NCI-H146 treated with DMSO at 0.1 percent for 48 hours (cell line): ENCODE results near the gene MYADML2.
A peak's percentile ranks its signal among the peaks of the same experiment; 100 is the strongest.
"Not testable (repeated sequence)": the region's sequence is repeated elsewhere in the genome, so short reads cannot be mapped to it uniquely, and the experiment has no call there.

Experiments
- DNase-seq: peaks from one replicate; lab custom pipeline; 2025; ENCODE audit not compliant: unreplicated experiment; lab: John Stamatoyannopoulos, UW

Gene MYADML2

DNA sequence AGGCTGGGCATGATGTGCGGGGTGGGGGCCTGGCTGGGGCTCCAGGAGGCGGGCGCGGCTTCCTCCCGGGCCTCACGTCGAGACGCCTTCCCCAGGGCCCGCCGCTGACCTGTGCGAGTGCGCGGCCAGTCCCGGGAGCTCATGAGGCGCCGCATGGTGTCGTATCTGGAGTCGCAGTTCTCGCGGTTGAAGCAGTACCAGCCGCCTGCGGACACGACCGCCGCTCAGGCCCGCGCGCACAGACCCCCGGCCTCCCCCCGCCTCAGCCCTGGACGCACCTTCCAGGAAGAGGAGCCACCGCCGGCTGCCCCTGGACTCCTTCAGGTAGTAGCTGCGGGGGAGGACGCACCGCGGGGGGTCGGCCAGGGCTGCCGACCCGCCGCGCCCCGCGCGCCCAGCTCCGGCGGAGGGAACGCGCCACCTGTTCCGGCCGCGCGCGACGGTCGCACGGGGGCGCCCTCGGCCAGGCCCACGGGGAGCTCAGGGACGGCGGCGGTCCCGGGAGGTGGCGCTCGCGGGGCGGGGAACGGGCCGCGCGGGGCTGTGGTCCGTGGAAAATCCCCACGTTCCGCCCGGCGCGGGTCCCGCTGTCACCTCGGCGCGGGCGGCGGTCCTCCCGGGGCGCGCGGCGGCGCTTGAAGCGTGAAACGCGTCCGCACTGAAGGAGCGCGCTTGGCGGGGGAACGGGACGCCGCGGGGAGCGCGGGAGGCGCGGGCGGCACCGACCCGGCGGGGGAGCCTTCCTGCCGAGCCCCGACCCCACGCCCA is 12.5 kb upstream of the MYADML2 start:
- no peak for DNase-seq

DNA sequence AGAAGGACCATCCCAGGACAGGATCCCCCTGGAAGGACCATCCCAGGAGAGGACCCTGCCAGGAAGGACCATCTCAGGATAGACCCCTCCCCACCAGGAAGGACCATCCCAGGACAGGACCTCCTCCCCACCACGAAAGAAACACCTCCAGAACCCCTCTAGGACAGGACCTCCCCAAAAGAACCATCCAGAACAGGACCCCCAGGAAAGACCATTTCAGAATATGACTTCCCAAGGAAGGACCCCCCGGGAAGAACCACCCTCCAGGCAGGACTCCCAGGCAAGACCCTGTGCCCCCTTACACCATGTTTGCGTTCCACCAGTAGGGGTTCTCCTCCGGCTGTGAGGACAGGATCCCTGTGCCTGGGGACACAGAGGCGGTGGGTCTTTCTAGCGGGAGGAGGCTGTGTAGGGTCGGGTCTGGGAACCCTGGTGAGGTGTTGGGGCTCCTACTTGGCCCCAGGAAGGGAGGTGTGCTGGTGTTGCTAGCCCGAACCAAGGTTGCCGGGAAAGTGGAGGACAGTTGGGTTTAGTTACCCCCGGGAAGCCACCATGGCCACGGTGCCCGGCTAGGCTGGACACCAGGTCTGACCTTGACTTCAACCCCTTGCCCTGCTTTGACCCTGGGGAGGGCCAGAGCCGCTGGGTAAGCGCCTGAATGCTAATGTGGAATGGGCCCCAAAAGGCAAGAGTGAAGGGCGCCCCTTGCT is 11.8 kb upstream of the MYADML2 start:
- DNase-seq, result no peak

DNA sequence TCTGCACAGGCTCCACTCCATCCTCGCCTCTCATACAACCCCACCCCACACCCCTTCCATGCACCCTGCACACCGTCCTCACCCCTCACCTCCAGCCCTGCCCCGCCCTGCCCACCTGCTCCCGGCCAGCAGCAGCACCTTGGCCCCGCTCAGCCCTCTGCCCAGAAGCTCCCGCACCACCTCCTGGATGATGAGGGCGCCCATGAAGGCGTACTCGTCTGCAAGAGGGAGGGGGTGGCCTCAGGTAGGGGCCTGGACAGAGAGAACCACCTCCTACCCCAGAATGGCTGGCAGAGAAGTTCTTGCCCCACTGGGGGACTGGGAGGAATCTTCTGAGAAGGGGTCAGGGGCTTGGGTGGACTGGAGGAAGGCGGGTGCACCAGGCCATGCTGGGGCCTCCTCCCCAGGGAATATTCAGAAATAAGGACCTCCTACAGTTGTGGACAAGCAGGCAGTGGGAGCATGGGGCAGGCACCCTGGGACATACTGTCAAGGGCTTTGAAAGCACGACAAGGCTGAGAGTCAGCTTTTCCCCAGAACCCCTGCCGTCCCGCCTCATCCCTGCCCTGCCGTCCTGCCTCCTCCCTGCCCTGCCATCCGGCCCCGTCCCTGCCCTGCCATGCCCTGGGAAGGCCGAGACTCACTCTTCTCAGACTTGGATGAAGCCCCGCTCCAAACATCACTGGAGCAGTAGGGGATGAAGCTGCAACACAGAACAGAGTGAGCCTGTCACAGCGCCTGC is 10.8 kb upstream of the MYADML2 start:
- DNase-seq, result no peak

DNA sequence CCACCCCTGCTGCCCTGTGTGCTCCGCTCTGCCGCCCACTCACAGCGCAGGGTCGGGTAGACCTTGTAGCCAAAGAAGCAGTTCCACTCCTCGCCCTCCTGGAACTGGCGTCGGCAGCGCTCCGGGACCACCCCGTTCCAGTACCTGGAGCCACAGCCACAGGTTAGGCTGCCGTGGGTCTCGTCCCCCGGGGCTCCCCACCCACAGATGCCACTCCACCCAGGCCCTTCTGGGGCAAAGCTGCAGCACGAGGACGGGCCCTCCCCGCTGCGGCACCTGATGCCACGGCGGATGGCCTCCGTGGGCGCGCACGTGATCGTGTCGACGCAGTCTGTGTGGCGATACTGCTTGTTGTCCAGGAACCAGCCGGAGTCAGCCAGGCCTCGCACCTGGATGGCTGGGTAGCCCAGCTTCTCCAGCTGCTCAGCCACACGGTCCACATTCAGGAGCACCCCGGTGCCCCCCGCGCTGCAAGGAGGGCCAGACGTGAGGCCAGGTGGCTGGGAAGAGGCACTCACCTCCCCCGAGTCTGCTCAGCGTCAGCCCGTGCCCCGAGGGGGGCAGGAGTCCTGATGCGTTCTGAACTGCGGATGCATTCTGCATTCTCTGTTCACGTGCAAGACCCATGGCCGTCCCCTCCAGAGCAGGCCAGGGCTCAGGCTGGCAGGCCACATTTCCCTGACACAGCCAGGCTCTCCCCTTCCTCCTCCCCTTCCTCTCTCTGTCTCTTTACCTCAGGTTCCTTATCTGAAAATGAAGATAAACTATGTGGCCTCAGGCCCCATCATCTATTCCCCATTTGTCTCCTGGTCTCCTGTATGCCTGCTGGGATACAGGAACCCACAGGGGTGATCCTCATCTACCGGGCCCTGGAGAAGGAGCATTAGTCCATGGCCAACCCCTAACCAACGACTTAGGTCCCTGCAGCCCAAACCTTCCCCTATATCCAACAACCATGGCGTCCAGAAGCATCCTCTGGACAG is 9.9 kb upstream of the MYADML2 start:
- no peak for DNase-seq

DNA sequence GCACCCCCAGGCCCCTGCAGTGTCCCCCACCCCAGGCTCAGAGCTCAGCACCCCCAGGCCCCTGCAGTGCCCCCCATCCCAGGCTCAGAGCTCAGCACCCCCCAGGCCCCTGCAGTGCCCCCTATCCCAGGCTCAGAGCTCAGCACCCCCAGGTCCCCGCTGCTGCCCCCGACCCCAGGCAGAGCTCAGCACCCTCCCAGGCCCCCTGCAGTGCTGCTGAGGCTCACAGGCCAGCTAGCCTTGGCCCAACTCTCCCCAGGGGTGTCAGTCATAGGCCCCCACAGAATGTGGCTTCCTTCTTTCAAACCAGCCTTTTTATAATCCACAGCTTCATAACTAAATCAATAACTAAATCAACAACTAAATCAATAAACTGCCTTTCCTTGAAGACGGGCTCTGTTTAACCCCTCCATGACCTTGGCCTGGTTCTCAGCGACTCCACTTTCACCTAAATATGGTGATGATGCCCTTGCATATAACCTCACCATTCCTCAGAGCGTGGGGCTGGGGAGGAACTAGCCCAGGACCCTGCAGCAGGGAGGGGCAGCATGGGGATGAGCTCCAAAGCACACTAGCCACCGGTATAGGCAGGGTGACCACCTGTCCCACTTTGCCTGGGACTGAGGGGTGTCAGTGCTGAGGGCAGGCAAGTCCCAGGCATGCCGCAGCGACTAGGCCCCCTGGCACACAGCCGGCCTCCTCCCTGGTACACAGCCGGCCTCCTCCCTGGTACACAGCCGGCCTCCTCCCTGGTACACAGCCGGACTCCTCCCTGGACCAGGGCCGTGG is 8.9 kb upstream of the MYADML2 start:
- DNase-seq, result no peak

DNA sequence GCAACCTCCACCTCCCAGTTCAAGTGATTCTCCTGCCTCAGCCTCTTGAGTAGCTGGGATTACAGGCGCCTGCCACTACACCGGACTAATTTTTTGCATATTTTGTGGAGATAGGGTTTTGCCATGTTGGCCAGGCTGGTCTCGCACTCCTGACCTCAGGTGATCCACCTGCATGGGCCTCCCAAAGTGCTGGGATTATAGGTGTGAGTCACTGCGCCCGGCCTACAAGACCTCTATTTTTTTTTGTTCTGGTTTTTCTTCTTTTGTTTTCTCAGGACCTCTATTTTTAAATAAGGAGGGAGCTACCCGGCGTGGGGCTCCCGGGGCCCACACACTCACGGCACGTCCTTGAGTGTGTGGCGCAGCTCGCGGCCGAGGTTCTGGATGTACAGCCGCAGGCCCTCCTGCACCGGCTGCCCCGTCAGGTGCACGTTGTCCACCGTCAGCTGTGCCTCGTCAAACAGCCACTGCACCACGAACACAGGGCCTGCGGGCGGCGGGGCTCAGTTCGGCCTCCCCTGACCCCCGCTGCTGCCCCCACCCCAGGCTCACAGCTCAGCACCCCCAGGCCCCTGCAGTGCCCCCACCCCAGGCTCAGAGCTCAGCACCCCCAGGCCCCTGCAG is 8.1 kb upstream of the MYADML2 start:
- DNase-seq, result no peak

DNA sequence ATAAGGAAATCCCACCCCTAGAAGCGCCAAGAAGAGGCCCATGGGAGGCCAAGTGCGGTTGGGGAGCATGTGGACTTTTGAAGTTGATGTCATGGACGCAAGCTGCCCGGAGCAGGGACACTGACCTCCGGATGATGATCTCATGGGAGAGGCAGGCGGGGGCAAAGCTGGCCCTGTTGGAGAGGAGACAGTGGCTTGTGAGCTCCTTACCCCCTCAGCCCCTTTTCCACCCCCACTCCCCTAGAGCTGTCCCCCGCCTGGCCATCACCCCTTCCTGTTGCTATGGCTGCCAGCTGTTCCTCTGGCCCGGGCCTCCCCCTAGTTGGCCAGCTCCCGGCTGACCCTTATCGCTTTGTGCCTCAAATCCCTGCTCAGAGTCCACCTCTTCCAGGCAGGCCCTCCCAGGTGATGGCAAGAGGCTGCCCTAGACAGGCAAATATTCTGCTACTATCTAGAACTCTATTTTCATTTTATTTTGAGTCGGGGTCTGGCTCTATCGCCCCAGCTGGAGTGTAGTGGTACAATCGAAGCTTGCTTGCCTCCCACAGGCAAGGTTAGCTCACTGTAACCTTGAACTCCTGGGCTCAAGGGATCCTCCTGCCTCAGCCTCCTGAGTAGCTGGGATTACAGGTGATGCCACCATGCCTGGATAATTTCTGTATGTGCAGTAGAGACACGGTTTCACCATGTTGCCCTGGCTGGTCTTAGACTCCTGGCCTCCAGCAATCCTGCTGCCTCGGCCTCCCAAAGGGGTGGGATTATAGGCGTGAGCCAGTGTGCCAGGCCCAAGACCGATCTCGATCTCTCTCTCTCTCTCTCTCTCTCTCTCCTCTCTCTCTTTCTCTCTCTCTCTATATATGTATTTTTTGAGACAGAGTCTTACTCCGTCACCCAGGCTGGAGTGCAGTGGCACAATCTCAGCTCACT is 7.4 kb upstream of the MYADML2 start:
- no peak for DNase-seq

DNA sequence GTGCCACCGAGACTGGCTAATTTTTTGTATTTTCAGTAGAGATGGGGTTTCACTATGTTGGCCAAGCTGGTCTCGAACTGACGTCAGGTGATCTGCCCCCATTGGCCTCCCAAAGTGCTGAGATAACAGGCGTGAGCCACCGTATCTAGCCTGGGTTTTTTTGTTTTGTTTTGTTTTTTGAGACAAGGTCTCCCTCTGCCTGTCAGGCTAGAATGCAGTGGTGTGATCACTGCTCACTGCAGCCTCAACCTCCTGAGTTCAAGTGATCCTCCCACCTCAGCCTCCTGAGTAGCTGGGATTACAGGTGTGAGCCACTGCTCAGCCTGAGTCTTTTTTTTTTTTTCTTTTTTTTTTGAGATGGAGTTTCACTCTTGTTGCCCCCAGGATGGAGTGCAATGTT is 6.4 kb upstream of the MYADML2 start:
- DNase-seq, result not testable (repeated sequence)

DNA sequence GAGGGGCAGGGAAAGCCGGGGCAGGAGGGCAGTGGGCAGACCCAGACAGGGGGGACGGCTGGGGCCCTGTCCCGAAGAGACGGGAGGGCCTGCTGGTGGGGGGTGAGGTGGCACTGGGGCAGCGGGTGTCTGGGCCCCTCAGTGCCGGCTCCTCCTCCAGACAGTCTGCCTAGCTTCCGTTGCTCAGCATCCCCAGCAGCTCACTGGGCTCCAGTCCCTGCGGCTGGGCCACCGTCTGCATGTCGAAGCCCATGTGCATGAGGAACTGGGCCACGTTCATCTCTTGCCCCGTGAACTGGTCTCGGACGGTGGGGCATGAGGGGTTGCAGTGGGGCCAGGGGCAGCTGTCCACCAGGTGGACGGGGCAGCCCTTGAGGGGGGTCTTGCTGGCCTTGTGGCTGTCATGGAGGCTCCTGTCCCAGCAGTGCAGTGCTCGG is 5.8 kb upstream of the MYADML2 start:
- no peak for DNase-seq

DNA sequence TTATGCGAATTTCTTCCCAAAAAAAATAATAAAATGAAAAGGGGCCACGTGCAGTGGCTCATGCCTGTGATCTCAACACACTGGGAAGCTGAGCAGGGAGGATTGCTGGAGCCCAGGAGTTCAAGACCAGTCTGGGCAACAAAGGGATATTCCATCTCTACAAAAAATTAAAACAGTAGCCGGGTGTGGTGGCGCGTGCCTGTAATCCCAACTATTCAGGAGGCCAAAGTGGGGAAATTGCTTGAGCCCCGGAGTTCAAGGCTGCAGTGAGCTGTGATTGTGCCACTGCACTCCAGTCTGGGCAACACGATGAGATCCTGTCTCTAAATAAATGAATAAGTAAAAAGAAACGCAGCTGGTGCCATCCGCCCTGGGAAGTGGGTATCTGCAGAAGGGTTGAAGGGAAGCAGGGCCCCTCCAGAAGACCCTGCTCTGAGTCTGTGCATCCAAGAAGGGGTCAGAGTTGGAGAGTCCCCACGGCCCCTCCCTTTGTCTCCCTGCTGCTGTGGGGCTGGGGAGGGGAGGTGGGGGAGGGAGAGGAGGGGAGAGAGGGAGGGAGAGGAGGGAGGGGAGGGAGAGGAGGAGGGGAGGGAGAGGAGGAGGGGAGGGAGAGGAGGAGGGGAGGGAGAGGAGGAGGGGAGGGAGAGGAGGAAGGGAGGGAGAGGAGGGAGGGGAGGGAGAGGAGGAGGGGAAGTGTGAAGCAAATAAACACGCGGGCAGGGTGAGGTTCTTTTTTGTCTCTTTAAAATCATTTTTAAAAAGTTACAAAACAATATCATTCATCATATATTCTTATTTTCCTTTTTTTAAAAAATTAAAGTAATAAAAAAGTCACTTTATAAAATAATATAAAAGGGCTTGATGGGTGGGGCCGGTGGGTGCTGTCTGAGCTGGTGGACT is 5.0 kb upstream of the MYADML2 start:
- no peak for DNase-seq

DNA sequence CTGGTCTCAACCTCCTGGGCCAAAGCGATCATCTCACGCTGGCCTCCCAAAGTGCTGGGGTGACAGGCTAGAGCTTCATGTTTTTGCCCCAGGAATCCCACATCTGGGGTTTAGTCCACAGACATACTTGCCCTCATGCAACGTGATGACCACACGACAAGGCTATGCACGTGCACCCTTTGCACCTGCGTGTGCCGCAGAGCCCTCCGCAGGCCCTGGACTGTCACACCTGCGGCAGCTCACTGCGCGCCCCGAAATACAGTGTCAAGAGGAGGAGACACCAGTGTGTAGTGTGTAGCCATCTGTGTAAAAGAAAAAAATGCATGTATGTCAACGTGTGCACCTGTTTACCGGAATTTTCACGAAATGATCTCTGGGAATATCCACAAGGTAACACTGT is 3.5 kb upstream of the MYADML2 start:
- no peak for DNase-seq

DNA sequence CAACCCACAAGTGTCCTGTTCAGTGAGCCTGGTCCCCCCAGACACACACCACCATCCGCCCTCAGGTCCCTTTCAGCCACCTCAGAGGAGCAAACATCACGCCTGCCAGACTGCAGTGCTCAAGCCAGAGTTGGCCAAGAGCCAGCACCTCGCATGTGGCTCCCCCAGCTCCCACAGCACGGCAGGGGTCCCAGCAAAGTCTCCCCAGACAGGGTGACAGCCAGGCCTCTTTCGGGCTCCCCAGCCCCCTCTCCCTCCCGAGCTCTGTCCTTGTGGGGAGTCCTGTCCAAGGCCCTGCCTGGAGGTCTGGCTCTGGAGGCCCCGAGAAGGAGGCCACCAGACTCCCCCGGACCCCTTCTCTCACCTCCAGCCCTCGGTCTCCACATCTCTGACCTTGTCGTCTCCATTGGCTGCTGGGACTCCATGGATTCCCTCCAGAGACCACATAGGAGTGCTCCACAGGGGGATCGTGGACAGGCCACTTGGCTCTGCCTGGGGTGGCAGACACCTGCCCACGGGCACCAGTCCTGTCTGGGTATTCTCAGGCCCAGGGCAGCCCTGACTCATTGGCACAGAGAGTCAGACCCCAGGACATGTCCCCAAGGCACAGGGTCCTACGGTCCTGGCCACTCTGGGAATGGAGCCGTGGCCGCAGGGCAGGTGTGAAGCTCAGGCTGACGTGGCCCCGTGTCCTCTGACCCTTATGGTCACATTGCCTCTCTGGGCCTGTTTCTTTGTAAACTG is 1.8 kb upstream of the MYADML2 start:
- no peak for DNase-seq

DNA sequence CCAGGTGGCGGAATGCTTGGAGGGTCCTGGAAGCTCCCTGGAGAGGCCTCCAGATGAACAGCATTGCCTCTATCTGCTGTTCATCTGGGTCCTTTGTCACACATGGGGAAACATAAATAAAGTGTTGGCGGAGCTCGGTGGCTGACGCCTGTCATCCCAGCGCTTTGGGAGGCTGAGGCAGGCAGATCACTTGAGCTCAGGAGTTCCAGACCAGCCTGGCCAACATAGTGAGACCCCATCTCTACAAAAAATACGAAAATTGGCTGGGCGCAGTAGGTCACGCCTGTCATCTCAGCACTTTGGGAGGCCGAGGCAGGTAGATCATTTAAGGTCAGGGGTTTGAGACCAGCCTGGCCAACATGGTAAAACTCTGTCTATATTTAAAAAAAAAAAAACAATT is 2.2 kb downstream of the MYADML2 start:
- no peak for DNase-seq

DNA sequence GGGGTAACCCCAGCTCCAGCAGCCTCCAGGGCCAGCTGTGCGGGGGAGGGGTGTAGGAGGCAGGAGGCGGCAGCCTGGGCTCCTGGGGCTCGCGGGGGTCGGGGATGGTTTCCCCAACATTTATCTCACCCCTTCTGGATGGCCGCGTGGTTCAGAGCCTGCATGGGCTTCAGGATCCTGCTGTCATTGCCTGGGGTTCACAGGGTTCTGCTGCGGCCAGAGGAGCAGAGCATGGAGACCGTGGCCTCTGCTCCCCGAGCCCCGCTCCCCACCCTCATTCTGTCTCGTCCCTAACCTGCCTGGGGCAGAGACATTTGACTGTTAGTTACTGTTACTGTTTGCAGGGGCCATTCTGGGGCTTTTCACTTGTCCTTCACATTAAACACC is 4.9 kb downstream of the MYADML2 start:
- DNase-seq, result no peak

DNA sequence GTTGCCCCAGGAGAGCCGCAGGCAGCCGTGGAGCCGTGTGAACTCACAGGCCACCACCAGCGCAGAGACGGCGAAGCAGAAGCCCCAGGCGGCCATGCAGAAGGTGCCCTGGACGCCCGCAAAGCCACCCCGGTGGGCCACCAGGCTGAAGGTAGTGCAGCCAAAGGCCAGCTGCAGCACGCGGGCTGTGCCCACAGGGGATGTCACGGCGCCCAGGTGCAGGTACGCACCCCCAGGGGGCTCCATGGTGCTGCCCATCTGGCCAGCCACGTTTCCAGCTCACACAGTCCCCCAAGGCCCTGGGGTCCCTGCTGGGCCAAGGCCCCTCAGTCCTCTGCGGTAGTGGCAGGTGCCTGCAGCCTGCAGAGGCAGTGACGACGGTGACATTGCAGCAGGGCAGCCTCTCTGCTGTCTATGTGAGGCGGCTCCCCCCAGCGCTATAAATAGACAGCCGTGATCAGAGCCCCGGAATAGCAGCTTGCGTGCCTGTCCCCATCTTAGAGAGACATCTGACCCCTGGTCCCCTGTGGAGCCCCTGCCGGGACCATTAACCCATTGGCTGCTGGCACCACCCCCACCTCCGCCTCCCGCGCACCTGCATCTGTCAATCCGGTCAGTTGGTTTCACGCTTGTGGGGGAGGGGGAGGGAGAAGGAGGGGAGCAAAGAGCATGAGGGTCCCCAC is 5.4 kb downstream of the MYADML2 start:
- peak; percentile 55 for DNase-seq
